GM10248 (cell line): Measurements from ENCODE around the gene ONECUT3.

Source experiments
- CTCF ChIA-PET: fragments of 300-600 bp; sonication (Branson Sonifier 250); formaldehyde crosslinking; extraction: SDS; loops from one replicate; lab custom pipeline; 2021; ENCODE audit warnings: antibody characterized with exemption; lab: Yijun Ruan, JAX
- POLR2A ChIA-PET: fragments of 350-650 bp; sonication (Branson Sonifier 250); formaldehyde crosslinking; extraction: SDS; loops from one replicate; lab custom pipeline; 2020; ENCODE audit warnings: antibody characterized with exemption; lab: Yijun Ruan, JAX
- DNase-seq: peaks from one replicate; pipeline ENCODE4 v3.0.0; 2012; ENCODE audit errors: extremely low spot score
- TF ChIP-seq, protein P1 (sequence below): IDR thresholded peaks from 2 replicates; pipeline ENCODE4 v1.5.1; 2012; ENCODE audit warnings: mild to moderate bottlenecking, low read depth; ENCODE audit errors: extremely low read depth, missing control alignments, control extremely low read depth

Gene ONECUT3

DNA sequence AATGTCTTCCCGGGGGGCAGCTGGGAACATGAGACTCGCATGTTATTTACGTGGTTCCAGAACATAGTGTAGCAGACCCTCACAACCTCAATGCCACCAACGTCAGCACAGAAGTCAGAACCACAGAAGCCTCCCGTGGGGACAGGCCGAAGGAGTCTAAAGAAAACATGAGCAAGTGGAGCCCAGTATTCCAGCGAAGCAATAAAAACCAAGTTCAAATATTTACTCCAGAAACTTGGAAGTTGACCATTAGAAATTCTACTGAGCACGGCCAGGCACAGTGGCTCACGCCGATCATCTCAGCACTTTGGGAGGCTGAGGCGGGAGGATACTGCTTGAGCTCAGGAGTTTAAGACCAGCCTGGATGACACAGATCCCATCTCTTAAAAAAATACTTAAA is 76.7 kb downstream of the ONECUT3 start:
- DNase-seq: no peak
- TF ChIP-seq, protein P1, sequence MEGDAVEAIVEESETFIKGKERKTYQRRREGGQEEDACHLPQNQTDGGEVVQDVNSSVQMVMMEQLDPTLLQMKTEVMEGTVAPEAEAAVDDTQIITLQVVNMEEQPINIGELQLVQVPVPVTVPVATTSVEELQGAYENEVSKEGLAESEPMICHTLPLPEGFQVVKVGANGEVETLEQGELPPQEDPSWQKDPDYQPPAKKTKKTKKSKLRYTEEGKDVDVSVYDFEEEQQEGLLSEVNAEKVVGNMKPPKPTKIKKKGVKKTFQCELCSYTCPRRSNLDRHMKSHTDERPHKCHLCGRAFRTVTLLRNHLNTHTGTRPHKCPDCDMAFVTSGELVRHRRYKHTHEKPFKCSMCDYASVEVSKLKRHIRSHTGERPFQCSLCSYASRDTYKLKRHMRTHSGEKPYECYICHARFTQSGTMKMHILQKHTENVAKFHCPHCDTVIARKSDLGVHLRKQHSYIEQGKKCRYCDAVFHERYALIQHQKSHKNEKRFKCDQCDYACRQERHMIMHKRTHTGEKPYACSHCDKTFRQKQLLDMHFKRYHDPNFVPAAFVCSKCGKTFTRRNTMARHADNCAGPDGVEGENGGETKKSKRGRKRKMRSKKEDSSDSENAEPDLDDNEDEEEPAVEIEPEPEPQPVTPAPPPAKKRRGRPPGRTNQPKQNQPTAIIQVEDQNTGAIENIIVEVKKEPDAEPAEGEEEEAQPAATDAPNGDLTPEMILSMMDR: no peak
- ChIA-PET POLR2A (no interaction called here), CTCF (interaction anchor here (1.0 to 10.1 kb wide), 4 partner anchors 7 to 284 kb away, joined by 3 to 152 read pairs (median 6); no protein-coding TSS in a partner anchor)

DNA sequence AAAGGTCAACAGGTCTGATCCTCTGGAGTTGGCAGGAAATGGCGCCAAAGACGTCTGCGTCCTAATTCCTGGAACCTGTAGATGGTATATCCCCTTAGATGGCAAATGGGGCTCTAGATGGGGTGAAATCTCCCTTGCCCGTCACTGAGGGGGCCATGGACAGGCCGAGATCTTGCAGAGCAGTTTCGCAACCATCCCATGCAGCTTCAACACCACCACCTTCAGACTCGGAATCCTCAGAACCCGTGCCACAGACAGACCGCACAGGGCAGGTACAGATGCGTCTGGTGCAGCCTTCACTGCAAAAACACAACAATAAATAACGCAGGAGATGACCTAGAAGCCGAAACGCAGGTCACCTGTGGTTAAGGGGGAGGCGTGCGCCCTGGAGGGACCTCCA is 77.3 kb downstream of the ONECUT3 start:
- ChIA-PET POLR2A (no interaction called here), CTCF (interaction anchor here (1.0 to 10.1 kb wide), 4 partner anchors 7 to 285 kb away, joined by 3 to 152 read pairs (median 6); no protein-coding TSS in a partner anchor)
- TF ChIP-seq, protein P1: no peak
- no peak for DNase-seq
